K562 (cell line): ENCODE results near the gene SMARCA4. TPM values are rescaled to one million over a fixed set of nuclear protein-coding genes. Genes with fewer than 3 reads are reported as not detected.

Source experiments
- CCNT2 ChIP-seq: IDR thresholded peaks from 2 replicates; pipeline ENCODE4 v1.6.1; 2011; ENCODE audit warnings: borderline replicate concordance, low read depth, mild to moderate bottlenecking, moderate library complexity, mixed read lengths, low read length; ENCODE audit not compliant: insufficient read length; ENCODE audit errors: extremely low read depth
- LCOR ChIP-seq: sonication (generic); formaldehyde crosslinking; IDR thresholded peaks from 2 replicates; pipeline ENCODE4 v1.8.0; 2022; ENCODE audit warnings: mild to moderate bottlenecking, missing genetic modification reagents
- POLR2AphosphoS5 ChIP-seq: IDR thresholded peaks from 2 replicates; pipeline ENCODE4 v1.6.1; 2011; ENCODE audit warnings: mild to moderate bottlenecking, low read depth, low read length, moderate library complexity; ENCODE audit not compliant: control insufficient read depth, insufficient read depth
- POLR3G ChIP-seq: IDR thresholded peaks from 2 replicates; pipeline ENCODE4 v1.6.1; 2011; ENCODE audit not compliant: insufficient read length, insufficient replicate concordance; ENCODE audit errors: extremely low read depth
- RBM39 ChIP-seq: fragments of 200-400 bp; formaldehyde crosslinking; optimal IDR thresholded peaks from 2 replicates; pipeline ENCODE3; 2018; ENCODE audit warnings: low read depth, low read length
- SETDB1 ChIP-seq: IDR thresholded peaks from one replicate; pipeline ENCODE4 v1.6.1; 2012; ENCODE audit warnings: low read length, control low read depth, inconsistent platforms
- SMAD4 ChIP-seq: fragments of 250-450 bp; sonication (Bioruptor Pico); conservative IDR thresholded peaks from 2 replicates; pipeline ENCODE4 v1.8.0; 2021; ENCODE audit warnings: inconsistent platforms, mild to moderate bottlenecking, moderate library complexity
- ZC3H4 ChIP-seq: sonication (generic); formaldehyde crosslinking; IDR thresholded peaks from 2 replicates; pipeline ENCODE4 v1.9.0; 2021; ENCODE audit warnings: missing genetic modification reagents, borderline replicate concordance
- ZNF780A ChIP-seq: fragments of 250-450 bp; sonication (Bioruptor Pico); IDR thresholded peaks from 2 replicates; pipeline ENCODE4 v1.5.0; 2021; ENCODE audit warnings: mild to moderate bottlenecking
- polyA plus RNA-seq, 8 experiments: library from polyadenylated mRNA; depleted of rRNA in 4 of 8; stranded (reverse) in 5 of 8; unstranded in 3 of 8; fragments of >200 nt; fragmentation: Nextera tagmentation in 2 of 8; fragmentation: Illumina TruSeq in 1 of 8; extraction: Ambion mirVana in 2 of 8; extraction: Trizol in 1 of 8; gene quantifications; 2 replicates each; pipeline versions ENCODE4 v1.2.1 to v1.2.3, GENCODE V29; 2011 to 2014; ENCODE audit warnings: inconsistent platforms in 1 of 8, missing spikeins in 1 of 8
- total RNA-seq, 7 experiments: library from RNA; depleted of rRNA in 6 of 7; stranded (reverse); fragments of >200 nt in 6 of 7; fragmentation: Illumina TruSeq in 2 of 7; extraction: Trizol in 2 of 7; gene quantifications; 2 replicates each; pipeline versions ENCODE4 v1.2.1 to v1.2.3, GENCODE V29; 2011 to 2021; ENCODE audit warnings: low replicate concordance in 1 of 7
- TF ChIP-seq, protein P1 (sequence below), 2 experiments: fragments of 450-650 bp; formaldehyde crosslinking in 1 of 2; IDR thresholded peaks; 2 replicates each; pipeline versions ENCODE4 v1.4.0 to v1.6.1; 2014 to 2020; ENCODE audit warnings: mild to moderate bottlenecking in 2 of 2, borderline replicate concordance in 1 of 2, low read depth in 1 of 2
- TF ChIP-seq, protein P2 (sequence below): fragments of 450-650 bp; formaldehyde crosslinking; IDR thresholded peaks from 2 replicates; pipeline ENCODE4 v1.4.0; 2020; ENCODE audit warnings: mild to moderate bottlenecking, mixed read lengths

SMARCA4 gene
- total and polyA plus RNA-seq, 9 of the 15 experiments (the other 6 are each of a cell fraction or from before 2014, with no cell fraction given) = 19.3 to 207 (median 52.1) TPM

GRCh38 chr19:11079999-11080398, 119.2 kb downstream of the SMARCA4 start (continued):
- TF ChIP-seq RBM39 = no peak
- no peak for TF ChIP-seq SMAD4 (CRISPR knock-in tag)
- TF ChIP-seq LCOR (CRISPR knock-in tag) = no peak
- no peak for TF ChIP-seq POLR3G
- no peak for TF ChIP-seq SETDB1
- TF ChIP-seq, protein P1, sequence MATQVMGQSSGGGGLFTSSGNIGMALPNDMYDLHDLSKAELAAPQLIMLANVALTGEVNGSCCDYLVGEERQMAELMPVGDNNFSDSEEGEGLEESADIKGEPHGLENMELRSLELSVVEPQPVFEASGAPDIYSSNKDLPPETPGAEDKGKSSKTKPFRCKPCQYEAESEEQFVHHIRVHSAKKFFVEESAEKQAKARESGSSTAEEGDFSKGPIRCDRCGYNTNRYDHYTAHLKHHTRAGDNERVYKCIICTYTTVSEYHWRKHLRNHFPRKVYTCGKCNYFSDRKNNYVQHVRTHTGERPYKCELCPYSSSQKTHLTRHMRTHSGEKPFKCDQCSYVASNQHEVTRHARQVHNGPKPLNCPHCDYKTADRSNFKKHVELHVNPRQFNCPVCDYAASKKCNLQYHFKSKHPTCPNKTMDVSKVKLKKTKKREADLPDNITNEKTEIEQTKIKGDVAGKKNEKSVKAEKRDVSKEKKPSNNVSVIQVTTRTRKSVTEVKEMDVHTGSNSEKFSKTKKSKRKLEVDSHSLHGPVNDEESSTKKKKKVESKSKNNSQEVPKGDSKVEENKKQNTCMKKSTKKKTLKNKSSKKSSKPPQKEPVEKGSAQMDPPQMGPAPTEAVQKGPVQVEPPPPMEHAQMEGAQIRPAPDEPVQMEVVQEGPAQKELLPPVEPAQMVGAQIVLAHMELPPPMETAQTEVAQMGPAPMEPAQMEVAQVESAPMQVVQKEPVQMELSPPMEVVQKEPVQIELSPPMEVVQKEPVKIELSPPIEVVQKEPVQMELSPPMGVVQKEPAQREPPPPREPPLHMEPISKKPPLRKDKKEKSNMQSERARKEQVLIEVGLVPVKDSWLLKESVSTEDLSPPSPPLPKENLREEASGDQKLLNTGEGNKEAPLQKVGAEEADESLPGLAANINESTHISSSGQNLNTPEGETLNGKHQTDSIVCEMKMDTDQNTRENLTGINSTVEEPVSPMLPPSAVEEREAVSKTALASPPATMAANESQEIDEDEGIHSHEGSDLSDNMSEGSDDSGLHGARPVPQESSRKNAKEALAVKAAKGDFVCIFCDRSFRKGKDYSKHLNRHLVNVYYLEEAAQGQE (IDR thresholded peaks at IDR 0.05; ENCODE audit: borderline replicate concordance) = 0 out of 2 replicates have a peak, but pooled peaks have one; percentile 9
- TF ChIP-seq, protein P1 (CRISPR knock-in tag; IDR thresholded peaks at IDR 0.05; ENCODE audit: low read depth) = no peak
- TF ChIP-seq ZNF780A (CRISPR knock-in tag) = no peak
- TF ChIP-seq, protein P2, sequence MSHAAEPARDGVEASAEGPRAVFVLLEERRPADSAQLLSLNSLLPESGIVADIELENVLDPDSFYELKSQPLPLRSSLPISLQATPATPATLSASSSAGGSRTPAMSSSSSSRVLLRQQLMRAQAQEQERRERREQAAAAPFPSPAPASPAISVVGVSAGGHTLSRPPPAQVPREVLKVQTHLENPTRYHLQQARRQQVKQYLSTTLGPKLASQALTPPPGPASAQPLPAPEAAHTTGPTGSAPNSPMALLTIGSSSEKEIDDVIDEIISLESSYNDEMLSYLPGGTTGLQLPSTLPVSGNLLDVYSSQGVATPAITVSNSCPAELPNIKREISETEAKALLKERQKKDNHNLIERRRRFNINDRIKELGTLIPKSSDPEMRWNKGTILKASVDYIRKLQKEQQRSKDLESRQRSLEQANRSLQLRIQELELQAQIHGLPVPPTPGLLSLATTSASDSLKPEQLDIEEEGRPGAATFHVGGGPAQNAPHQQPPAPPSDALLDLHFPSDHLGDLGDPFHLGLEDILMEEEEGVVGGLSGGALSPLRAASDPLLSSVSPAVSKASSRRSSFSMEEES (CRISPR knock-in tag) = no peak
- no peak for TF ChIP-seq ZC3H4 (CRISPR knock-in tag)
- TF ChIP-seq CCNT2 = no peak
- TF ChIP-seq POLR2AphosphoS5 = no peak
